HL-60 (cell line): ENCODE measurements around the gene HES4.

Source experiments
- CTCF ChIP-seq: IDR thresholded peaks from one replicate; pipeline ENCODE4 v1.5.1; 2011; ENCODE audit warnings: low read length, control low read depth, inconsistent platforms; ENCODE audit not compliant: insufficient read depth
- GABPA ChIP-seq: IDR thresholded peaks from 2 replicates; pipeline ENCODE4 v1.6.1; 2012; ENCODE audit warnings: low read depth

- TF ChIP-seq CTCF (no peak), GABPA (no peak)
These were observed 11.6 kb upstream of the HES4 start for GRCh38 chr1:1011396-1011949.
